ENCODE data around the gene NNAT.

Gene NNAT

DNA sequence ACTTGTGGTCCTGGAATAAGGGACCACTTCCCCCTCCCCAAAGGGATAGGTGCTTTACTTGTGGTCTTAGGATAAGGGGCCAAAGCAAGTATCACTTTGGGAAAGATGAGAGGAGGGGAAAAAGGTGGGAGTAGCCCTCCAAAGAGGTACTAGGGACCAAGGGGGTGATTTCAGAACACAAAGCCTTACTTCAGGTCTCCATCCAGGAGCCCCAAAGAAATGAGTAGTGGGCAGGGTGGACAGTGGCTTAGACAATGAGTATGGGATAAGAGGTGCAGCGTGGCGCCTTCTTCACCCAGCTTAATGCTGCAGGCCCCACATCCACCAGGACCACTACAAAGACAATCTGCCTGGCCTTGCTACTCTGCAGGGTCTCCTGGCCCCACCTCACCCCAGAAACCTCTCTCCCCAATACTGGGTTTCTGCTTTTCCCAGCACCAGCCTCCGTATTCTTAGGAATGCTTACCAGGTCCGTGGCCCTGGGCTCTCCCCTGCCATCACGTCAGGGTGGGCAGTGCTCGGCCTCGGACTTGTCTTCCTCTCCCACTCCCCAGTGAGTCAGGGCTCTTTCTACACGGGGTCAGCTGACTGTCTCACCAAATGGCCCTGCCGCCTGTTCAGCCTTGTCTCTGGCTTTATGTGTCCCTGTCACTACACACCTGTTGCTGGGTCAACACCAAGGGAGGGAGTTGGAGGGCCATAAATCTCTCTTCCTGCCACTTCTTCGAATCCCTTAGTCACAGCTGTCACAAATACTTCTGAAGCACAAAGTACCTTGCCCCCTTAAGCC is 3.1 kb downstream of the NNAT start:
- ATAC-seq (replicated peaks) (no peak), DNase-seq (no peak)
- Mint-ChIP-seq H3K27ac (peak overlapping the region; percentile 37), H3K4me3 (no peak overlapping the region), H3K9me3 (no peaks in the 10 kb centered on the region), H3K4me1 (peaks cover 44 to 74% of the 10 kb centered on the region in 2 donors), H3K27me3 (no peaks in the 10 kb centered on the region), H3K36me3 (peaks cover 15 to 33% of the 10 kb centered on the region in 2 donors)

DNA sequence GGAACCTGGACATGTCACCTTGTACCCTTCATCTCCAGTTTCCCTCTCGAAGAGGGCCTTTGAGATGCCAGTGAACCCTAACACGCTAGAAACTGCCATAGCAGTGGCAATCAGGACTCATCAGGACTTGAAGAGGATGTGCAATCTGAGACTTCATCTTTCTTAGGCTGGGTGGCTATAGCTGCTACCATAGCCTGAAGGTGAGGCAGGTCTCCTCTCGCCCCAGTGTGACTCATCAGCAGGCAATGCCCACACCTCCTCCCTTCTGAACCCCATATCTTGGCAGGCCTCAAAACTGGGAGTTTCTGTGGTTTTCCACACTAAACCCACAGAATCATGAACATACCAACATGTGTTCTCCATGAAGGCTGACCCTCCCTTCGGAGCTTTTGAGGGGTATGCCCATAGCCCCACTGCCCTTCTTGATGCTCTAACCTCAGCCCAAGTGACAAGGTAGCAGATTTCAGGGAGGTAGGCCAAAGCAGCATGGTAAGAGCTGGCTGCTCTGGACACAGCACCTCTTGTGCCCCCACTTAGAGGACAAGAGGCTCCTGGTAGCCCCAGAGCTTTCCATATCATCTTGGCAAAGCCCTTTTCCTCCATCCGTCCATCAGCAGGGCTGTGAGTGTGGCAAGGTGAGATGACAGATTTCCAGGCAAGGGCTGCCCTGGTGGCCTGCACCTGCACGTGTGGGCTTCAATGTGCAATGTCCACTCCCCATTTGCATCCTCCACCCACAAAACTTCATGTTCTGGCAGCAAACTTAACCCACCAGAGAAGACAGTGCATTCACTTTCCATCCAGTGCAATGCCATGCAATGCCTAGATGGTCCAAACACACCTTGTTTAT is 4.0 kb downstream of the NNAT start:
- ATAC-seq (replicated peaks) = no peak
- peak overlapping the region; percentile 31 to 93 for H3K4me3 Mint-ChIP-seq
- H3K27me3 Mint-ChIP-seq = no peaks in the 10 kb centered on the region
- H3K4me1 Mint-ChIP-seq = peaks cover 44 to 70% of the 10 kb centered on the region in 2 donors
- H3K9me3 Mint-ChIP-seq = no peaks in the 10 kb centered on the region
- no peak for DNase-seq
- H3K36me3 Mint-ChIP-seq = peaks cover 13 to 27% of the 10 kb centered on the region in 2 donors
- peak overlapping the region; percentile 37 for H3K27ac Mint-ChIP-seq

DNA sequence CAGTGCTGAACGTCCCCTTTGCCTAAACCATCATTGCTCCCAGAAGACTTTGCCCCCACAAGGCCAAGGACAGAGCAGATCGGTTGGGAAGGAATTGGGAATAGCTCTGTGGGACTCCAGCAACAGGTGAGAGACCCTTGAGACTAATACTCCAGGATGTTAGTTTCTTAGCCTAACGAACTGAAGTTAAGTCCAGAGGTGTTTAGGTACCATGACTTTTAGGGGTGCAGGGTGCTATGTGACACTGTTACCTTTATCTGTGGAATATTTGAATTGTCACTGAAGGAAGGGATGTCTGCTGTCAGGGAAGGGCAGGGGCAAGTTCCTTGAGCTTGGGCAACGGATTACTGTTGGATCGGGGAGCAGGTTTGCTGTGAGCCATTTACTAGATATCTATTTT is 4.8 kb downstream of the NNAT start:
- DNase-seq (no peak), ATAC-seq (replicated peaks) (no peak)
- Mint-ChIP-seq H3K4me3 (peak overlapping the region; percentile 93 to 96), H3K27me3 (no peaks in the 10 kb centered on the region), H3K4me1 (peaks cover 39 to 63% of the 10 kb centered on the region in 2 donors), H3K27ac (no peak overlapping the region), H3K9me3 (no peaks in the 10 kb centered on the region), H3K36me3 (peaks cover 8 to 20% of the 10 kb centered on the region in 2 donors)

DNA sequence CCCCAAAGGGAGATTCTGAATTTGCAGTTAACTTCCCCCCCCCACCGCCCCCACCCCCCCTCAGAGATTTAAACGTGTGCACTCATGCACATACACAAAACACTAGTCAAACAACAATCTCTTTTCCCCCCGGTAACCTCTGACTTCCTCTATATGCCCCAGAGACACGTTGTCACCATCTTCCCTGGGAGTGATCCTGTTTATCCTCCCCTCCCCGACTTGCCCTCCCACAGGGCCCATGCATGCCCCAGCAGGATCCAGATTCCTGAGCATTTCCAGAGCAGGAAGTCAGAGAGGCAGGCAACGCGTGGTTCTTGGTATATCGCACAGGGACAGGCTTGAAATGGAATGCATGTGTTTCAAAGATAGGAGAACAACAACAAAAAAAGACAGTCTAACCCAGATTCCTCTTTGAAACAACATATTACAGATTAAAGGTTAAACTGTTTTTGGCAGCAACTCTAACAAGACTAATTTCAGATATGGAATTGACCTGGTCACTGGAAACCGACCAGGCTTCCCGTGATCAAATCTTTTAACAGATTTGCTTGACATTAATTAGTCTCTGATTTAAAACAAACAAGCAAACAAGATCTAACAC is 5.3 kb downstream of the NNAT start:
- DNase-seq (no peak), ATAC-seq (replicated peaks) (no peak)
- H3K9me3 Mint-ChIP-seq = no peaks in the 10 kb centered on the region
- peaks cover 39 to 60% of the 10 kb centered on the region in 2 donors for H3K4me1 Mint-ChIP-seq
- peaks cover 6 to 20% of the 10 kb centered on the region in 2 donors for H3K36me3 Mint-ChIP-seq
- H3K27me3 Mint-ChIP-seq = no peaks in the 10 kb centered on the region
- peak overlapping the region; percentile 93 to 96 for H3K4me3 Mint-ChIP-seq
- peak overlapping the region; percentile 100 for H3K27ac Mint-ChIP-seq

DNA sequence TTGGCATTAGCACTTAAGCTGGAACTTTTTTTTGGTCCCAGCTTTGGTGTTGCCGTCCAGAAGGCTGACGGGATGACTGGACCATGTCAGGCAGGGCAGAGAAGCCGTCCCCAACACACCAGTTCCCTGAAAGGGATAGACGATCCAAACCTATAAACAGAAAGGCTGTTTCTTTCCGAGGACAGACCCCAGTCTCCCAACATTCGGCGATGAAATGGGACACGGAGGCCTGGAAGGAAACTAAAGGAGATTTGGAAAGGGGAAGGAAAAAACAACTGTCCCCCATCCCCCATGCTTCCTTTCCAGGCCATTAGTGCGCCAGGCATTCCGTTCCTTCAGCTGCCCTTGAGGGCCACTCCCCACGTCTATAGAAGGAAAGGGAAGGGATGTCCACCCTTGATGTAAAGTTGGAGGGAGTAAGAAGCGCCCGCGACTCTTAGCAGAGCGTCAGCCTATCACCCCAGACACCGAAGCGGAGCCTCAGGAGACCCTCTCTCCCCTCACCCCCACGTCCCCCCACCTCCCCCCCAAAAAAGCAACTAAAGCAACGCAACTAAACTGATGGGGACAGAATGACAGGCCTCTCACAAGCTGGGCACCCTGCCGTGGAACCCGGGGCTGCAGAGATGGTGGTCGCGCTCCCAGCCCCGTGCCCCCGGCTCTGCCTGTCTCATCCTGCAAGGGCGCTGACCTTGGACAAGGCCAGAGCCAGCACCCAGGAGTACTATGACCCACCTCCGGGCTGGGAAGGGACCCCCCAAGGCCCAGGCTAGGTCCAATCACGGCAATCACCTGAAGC is 6.0 kb downstream of the NNAT start:
- Mint-ChIP-seq H3K27ac (peak overlapping the region; percentile 100), H3K9me3 (no peaks in the 10 kb centered on the region), H3K4me1 (peaks cover 38 to 54% of the 10 kb centered on the region in 2 donors), H3K4me3 (peak overlapping the region; percentile 93 to 96), H3K27me3 (peaks cover 0 to 1% of the 10 kb centered on the region in 2 donors), H3K36me3 (peaks cover 0 to 14% of the 10 kb centered on the region in 2 donors)
- DNase-seq (no peak), ATAC-seq (replicated peaks) (no peak)

DNA sequence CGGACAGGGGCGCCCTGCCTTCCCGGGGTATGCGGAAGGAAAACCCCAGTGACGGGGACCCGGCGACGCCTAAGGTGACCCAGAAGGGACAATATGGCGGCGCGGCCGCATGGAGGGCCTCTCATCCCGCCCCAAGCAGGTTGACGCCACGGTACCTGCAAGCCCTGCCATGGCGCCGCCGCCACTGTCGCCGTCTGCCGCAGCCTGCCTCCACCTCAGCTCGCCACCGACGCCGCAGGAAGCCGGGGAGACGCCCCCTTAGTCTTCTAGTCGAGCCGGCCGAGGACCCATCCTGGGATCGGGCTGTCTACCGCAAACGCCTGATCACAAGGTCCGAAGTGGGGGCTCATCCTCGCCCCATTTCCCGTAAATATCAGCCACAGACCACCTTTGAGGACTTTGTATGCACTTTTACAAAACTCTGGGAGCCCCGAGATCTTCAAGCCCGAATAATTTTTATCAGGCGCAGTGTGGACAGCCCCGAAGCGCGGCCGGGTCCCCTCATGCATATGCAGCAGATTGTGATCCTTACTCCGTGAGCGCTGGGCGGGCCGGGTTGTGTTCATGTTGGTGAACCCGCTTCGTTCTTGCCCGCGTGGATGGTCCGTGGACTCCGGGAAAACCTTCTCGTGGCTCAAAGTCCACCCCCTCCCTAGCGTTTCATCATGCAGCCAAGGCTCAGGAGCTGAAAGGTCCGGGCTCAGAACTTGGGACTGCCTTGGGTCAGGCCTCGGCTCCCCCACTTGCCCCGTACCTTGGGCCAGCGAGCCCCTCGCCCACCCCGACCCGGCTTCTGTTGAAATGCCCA is 6.8 kb downstream of the NNAT start, which contains the start of gene BLCAP:
Gene BLCAP, minus strand, starts transcription at position 239 of the 808 bp plus-strand sequence. CDS start 8,702 bp downstream, outside the sequence.
- DNase-seq (peak; percentile 85), ATAC-seq (replicated peaks) (peak; percentile 93 to 94)
- Mint-ChIP-seq H3K27ac (peak within 1 kb of the TSS; percentile 100), H3K27me3 (peaks cover 0 to 4% of the 10 kb centered on the region in 2 donors), H3K9me3 (no peaks in the 10 kb centered on the region), H3K4me3 (peak within 1 kb of the TSS; percentile 93 to 96), H3K36me3 (peaks cover 0 to 14% of the 10 kb centered on the region in 2 donors), H3K4me1 (peaks cover 37 to 51% of the 10 kb centered on the region in 2 donors)

DNA sequence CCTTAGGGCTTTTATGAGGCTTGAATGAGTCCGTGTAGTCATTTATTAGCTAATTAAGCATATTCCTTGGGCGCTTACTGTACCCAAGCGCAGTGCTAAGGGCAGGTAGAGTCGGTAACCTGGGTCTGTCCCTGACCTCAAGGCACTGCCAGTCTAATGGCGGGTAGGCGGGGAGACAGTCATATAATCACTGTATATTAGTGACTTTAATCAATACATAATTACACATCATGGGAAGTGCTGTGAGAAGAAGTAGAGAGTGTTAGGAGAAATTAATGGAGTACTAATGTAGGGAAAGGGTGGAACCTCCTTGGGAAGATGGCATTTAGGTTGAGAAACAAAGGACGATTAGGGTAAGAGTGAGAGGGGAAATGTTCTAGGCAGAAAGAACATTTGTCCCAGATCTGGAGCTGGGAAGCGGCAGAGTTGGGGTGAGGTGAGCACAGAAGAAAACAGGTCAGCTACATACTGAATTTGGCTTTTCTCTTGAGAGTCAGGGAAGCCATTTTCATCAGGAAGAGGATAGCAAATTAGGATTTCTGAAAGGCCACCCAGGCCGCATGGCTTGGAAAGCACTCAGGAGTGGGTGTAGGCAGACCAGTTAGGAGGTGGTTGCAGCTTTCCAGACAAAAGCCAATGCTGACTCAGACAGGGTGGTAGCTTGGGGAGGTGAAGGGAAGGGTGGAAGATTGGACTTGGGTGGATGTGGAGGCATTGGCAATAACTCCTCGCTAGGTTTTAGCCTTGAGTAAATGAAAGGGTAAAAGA is 7.6 kb downstream of the NNAT start:
- peak; percentile 12 to 23 for ATAC-seq (replicated peaks)
- Mint-ChIP-seq H3K4me3 (peak overlapping the region; percentile 93 to 96), H3K9me3 (no peaks in the 10 kb centered on the region), H3K36me3 (peaks cover 0 to 6% of the 10 kb centered on the region in 2 donors), H3K4me1 (peaks cover 30 to 44% of the 10 kb centered on the region in 2 donors), H3K27me3 (peaks cover 0 to 4% of the 10 kb centered on the region in 2 donors), H3K27ac (peak overlapping the region; percentile 100)
- DNase-seq = no peak

DNA sequence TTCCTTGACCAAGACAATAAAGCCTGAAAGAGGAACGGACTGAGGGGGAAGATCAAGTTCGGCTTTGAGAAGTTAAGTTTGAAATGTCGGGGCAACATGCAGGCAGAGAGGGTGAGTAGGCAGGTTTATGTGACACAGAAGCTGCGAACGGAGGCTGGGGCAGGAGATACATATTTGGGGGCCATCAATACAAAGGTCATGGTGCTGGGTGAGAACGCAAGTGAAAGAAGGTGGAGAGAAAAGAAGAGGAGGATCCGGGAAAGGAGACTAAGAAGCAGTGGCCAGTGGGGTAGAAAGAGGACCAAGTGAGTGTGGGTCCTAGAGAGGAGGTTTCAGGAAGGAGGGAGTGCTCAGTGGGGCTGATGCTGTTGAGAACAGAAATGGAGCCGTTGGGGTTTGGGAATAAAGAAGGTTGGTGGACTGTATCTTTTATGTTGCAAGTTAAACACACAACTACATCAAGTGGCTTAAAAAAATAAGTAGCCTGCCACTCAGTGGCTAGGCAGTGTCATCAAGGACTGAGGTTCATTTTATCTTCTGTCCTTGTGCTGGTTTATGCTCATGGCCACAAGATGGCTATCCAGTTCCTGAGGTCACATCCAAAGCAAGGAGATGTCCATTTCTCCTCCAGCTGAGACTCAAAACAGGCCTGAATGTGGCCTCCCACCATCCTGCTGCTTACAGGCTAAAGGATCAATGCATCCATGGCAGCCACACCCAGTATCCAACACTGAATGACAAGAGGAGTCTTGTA is 8.3 kb downstream of the NNAT start:
- DNase-seq = no peak
- H3K27me3 Mint-ChIP-seq = peaks cover 0 to 4% of the 10 kb centered on the region in 2 donors
- H3K4me1 Mint-ChIP-seq = peaks cover 29 to 40% of the 10 kb centered on the region in 2 donors
- no peak for ATAC-seq (replicated peaks)
- no peak overlapping the region for H3K27ac Mint-ChIP-seq
- H3K9me3 Mint-ChIP-seq = no peaks in the 10 kb centered on the region
- H3K4me3 Mint-ChIP-seq = no peak overlapping the region
- H3K36me3 Mint-ChIP-seq = peaks cover 0 to 3% of the 10 kb centered on the region in 2 donors

DNA sequence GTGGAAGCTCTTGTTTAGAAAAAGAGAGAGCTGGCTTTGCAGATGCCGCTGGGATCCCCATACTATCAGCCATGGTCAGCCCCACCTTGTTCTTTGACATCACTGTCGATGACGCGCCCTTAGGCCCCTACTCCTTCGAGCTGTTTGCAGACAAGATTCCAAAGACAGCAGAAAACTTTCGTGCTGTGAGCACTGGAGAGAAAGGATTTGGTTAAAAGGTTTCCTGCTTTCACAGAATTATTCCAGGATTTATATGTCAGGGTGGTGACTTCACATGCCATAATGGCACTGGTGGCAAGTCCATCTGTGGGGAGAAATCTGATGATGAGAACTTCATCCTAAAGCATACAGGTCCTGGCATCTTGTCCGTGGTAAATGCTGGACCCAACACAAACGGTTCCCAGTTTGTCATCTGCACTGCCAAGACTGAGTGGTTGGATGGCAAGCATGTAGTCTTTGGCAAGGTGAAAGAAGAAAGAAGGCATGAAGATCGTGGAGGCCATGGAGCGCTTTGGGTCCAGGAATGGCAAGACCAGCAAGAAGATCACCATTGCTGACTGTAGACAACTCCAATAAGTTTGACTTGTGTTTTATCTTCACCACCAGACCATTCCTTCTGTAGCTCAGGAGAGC is 9.0 kb downstream of the NNAT start:
- H3K36me3 Mint-ChIP-seq = no peaks in the 10 kb centered on the region
- peak overlapping the region; percentile 14 for H3K27ac Mint-ChIP-seq
- H3K4me3 Mint-ChIP-seq = no peak overlapping the region
- H3K9me3 Mint-ChIP-seq = no peaks in the 10 kb centered on the region
- no peak for ATAC-seq (replicated peaks)
- H3K4me1 Mint-ChIP-seq = peaks cover 29 to 40% of the 10 kb centered on the region in 2 donors
- no peak for DNase-seq
- peaks cover 0 to 4% of the 10 kb centered on the region in 2 donors for H3K27me3 Mint-ChIP-seq

DNA sequence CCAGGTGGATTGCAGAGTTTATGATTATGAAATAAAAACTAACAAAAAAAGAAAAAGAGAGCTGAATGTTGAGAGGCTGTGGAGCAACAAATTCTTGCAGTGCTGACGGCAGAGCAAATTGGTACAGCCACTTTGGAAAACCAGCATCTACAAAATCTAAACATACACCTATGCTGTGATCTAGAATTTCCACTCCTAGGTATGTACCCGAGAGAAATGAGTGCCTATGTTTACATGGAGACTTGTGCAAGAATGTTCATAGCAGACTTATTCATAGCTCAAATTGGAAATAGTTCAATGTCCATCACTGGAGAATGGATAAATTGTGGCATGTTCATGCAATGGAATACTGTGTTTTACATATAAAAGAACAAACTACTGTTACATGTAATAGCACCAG is 9.6 kb downstream of the NNAT start:
- Mint-ChIP-seq H3K27ac (no peak overlapping the region), H3K27me3 (peaks cover 0 to 4% of the 10 kb centered on the region in 2 donors), H3K4me1 (peaks cover 30 to 40% of the 10 kb centered on the region in 2 donors), H3K9me3 (no peaks in the 10 kb centered on the region), H3K36me3 (no peaks in the 10 kb centered on the region), H3K4me3 (no peak overlapping the region)
- no peak for DNase-seq
- no peak for ATAC-seq (replicated peaks)

DNA sequence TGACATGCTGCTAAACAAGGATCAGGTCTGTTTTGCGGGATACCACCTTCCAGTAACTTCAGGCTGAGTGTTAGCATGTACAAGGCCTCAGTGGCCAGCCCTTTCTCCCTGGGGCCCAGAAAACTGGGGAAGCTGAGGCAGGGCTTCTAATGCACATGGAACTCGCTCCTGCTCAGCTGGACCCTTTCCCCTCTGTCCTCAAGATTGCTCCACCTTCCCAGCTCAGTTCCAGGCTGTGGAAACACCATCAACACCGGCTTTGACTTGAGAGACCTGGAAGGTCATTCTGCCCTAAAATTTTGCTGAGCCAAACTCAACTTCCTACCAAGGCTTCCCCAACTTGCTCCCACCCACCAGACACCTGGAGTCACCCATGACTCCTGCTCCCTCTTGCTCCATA is 10.8 kb downstream of the NNAT start:
- Mint-ChIP-seq H3K9me3 (no peaks in the 10 kb centered on the region), H3K4me1 (peaks cover 23 to 31% of the 10 kb centered on the region in 2 donors), H3K27me3 (peaks cover 4 to 6% of the 10 kb centered on the region in 2 donors), H3K27ac (no peak overlapping the region), H3K4me3 (no peak overlapping the region), H3K36me3 (no peaks in the 10 kb centered on the region)
- no peak for DNase-seq
- ATAC-seq (replicated peaks) = no peak

All from stimulated activated naive B cell treated with anti-CD40 and anti-IgM and Interleukin-4, amounts not matched to agents 10 μg/mL and 1 μg/mL and 100 μg/mL, for 72 hours (primary cell).